ENCODE measurements around the gene SDK1. TPM values are rescaled to one million over a fixed set of nuclear protein-coding genes. Genes with fewer than 3 reads are reported as not detected.

SDK1 gene
- polyA plus RNA-seq, 1 donor = 7.1 TPM

DNA sequence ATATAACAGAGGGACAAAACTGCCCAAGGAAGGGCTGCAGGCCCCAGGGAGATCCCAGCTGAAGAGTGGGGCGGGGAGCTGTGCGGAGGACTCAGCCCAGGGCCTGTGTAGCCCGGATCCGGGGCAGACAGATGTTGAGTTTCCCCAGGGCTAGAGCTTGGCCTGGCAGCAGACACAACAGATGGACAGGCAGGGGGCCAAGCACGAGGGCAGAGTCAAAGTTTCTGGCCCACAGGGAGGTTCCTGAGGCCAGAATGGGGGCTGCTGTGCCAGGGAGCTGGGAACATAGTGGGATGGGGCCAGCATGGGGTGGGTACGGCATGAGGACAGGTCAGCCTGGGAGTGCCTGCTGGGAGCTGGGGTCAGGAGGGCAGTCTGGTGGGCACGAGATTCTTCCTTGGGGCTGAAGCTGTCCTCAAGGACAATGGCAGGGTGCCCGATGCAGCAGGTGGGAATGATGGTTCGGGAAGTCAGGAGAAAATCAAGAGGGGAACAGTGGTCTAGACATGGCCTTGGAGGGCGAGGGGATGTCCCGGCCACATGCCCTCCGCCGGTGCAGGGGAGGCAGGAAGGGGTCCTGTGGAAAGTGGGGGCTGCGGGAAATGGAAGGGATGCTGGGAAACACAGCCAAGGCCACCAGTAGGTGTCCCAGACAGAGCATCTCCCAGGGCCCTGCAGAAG, 862.0 kb downstream of the SDK1 start:
- no peak for DNase-seq

- DNase-seq = no peak
These were observed 862.6 kb downstream of the SDK1 start for GRCh38 chr7:4163565-4164203.

DNA sequence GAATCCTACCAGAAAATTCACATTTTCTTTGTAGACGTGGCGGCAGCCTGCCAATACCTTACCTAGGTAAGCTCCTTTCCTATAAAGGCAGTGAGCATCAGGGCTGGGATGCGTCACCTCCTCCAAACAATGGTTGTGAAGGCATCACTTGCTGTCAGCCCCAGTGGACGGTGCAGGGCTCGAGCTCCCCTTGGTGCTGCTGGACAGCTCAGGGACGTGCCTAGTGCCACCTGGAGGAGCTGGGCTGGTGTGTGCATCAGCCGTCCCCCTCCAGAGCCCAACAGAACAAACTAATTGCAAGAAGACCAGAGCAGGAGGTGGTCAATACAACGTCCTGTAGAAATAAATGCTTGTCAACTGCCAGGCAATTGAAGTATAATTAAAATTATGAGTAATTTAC, 863.5 kb downstream of the SDK1 start:
- DNase-seq = no peak

DNA sequence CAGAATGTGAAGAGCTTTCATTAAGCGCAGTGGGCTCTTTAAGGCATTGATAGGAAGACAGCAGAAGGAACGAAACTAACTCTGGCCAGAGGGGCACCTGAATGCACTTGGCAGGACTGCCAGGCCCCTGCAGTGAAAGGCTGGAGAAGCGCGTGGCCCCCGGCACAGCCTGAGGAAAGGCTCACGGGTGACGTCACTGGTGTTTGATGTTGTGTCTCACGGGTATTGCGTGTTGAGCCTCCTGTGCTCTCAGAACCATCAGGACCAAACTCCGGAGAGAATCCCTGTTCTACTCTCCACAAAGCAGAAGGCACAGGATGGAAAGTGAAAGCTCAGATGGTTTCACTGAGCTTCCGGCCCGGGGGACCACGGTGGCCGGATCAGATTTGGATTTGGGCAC, 865.3 kb downstream of the SDK1 start:
- DNase-seq = no peak

DNA sequence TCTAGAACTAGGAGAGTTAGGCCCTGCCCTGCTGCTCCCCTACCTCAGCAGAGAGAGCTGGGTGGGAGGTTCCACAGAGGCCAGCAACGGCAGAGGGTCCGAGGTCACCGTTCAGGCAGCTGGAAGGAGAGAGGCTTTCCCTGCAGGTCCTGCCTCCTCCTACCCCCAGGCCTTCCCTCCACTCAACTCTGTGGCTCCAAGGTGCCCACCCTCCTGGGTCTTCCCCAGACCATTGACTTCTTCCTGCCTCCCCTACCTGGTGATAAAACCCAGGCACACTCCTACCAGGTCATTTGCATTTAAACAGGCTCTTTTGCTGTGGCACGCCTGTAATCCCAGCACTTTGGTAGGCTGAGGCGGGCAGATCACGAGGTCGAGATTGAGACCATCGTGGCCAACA, 865.8 kb downstream of the SDK1 start:
- no peak for DNase-seq

DNA sequence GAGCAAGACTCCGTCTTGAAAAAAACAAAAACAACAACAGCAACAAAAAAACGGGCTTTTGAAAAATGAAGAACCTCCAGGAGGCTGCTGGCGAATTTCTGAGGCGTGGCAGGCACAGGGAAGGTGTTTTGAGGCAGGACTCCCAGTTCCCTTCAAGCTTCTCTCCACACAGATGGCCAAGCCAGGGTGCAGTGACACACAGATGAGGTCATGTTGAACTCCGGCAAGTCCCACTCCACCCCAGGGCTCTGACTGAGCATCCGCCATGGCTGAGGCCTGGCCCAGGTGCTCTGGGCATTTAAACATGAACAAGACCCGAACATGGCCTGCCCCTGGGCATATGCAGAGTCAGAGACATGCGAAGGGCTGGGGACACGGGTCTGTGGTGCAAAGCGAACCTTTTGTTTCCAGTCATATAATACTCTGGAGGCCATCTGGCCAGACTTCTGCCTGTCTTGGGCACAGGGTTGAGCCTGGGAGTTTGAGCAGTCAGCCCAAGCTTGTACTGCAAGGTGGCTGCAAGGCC, 866.4 kb downstream of the SDK1 start:
- no peak for DNase-seq

- no peak for DNase-seq
These were observed 867.0 kb downstream of the SDK1 start for GRCh38 chr7:4168041-4168440.

GRCh38 chr7:4168541-4168940, 867.5 kb downstream of the SDK1 start:
- no peak for DNase-seq

GRCh38 chr7:4169455-4169854, 868.4 kb downstream of the SDK1 start:
- no peak for DNase-seq

- DNase-seq = no peak
These were observed 870.1 kb downstream of the SDK1 start for GRCh38 chr7:4170997-4171786.

GRCh38 chr7:4172883-4173282, 871.8 kb downstream of the SDK1 start:
- no peak for DNase-seq

DNA sequence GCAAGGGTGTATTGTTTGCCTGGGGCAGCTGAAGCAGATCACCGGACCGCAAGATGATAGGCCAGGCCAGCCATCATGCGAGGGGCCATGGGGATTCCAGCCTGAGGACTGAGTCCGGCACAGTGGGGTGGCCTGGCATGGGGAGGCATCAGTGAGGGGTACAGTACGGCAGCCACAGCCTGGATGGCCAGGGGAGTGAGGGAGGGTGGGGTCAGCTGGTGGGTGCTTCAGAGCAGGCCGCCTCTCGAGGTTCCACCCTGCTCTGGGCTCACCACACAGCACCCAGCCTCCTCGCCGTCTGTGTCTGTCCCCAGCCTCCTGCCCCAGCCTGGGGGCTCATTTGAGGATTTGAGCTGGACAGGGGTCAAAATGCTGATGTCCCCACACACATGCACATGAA, 872.6 kb downstream of the SDK1 start:
- no peak for DNase-seq

- no peak for DNase-seq
These were observed 873.0 kb downstream of the SDK1 start for GRCh38 chr7:4174016-4174415.

DNA sequence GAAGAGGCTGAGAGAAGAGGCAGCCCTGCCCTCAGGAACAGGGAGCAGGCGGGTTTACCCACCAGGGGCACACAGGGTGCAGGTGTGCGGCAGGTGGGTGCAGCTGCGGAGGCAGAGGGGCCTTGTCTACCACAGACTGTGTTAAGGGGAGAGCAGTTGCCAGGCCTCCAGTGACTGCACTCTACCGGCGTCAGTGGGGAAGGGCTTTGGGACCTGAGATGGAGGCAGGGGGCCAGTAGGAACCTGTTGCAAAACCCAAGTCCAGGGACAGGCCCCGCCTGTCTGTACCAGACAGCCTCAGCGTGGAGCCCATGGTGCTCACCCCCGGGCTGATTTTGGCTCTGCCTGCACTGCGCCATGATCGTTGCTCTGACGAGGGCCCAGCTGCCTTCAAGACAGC, 873.4 kb downstream of the SDK1 start:
- no peak for DNase-seq

GRCh38 chr7:4174884-4175283, 873.8 kb downstream of the SDK1 start:
- DNase-seq = no peak

GRCh38 chr7:4175346-4175973, 874.4 kb downstream of the SDK1 start:
- DNase-seq = no peak

GRCh38 chr7:4177001-4177400, 875.9 kb downstream of the SDK1 start:
- DNase-seq = no peak

- no peak for DNase-seq
These were observed 877.4 kb downstream of the SDK1 start for GRCh38 chr7:4178416-4178815.

DNA sequence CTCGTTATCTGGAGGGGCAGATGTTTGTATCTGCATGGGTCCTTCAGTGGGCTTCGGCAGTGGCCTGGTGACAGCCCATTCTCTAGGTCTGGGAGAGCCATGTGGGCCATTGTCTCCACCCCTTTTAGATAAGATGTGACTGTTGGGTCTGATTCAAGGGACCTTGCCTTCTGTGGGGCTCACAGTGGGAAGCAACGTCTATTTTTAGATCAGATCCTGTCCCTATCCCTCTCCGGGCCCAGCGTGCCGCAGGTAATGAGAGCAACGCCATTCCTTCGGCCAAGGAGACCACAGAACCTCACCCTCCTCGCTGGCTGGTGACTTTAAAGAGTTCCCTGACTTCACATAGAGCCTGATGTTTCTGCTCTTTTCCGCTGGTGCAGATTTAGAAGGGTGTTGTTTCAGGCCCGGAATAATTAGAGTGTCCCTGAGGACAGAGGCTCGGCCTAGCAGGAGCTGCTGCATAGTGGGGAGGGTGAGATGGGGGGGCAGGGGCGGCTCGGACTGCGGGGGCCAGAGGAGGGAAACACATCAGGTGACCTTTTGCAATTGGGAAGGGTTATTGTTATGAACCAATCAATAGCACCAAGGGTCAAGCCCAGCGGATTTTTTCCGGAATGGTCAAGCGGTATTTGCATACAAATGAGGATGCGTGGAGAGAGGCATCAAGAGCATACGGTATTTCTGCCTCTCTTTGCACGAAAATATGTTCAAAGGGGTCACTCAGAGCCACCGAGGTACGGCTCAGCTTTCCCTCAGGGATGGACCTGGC, 878.0 kb downstream of the SDK1 start:
- no peak for DNase-seq

- DNase-seq = no peak
These were observed 878.8 kb downstream of the SDK1 start for GRCh38 chr7:4179688-4180380.

GRCh38 chr7:4181446-4181845, 880.4 kb downstream of the SDK1 start:
- no peak for DNase-seq
